Astrocyte (in vitro differentiated cells and primary cell): ENCODE measurements around the gene SARDH.

ENCODE experiments used
- CTCF ChIP-seq: IDR thresholded peaks from 2 replicates; pipeline ENCODE4 v1.5.1; 2011; ENCODE audit warnings: low read depth, mild to moderate bottlenecking, inconsistent platforms, low read length, moderate library complexity; ENCODE audit not compliant: insufficient read depth
- EZH2 ChIP-seq: IDR thresholded peaks from 2 replicates; pipeline ENCODE4 v1.6.1; 2012; ENCODE audit warnings: mild to moderate bottlenecking, low read length, inconsistent platforms; ENCODE audit not compliant: insufficient read depth

GRCh38 chr9:133705576-133705975, 32.6 kb downstream of the SARDH start:
- TF ChIP-seq EZH2 = no peak
- TF ChIP-seq CTCF = no peak
